Gastrocnemius medialis (tissue), 4 donors: Measurements from ENCODE around the gene STXBP4.

ENCODE experiments used
- POLR2A ChIP-seq, 2 donors: fragments of 450-650 bp; IDR thresholded peaks; one replicate each; pipeline ENCODE4 v1.6.1; 2017; ENCODE audit warnings: antibody characterized with exemption in 2 of 2, mild to moderate bottlenecking in 2 of 2, moderate library complexity in 2 of 2
- TF ChIP-seq, protein P1 (sequence below), 5 experiments: fragments of 450-650 bp in 3 of 5; fragments of 200-600 bp in 2 of 5; sonication (generic) in 2 of 5; IDR thresholded peaks in 4 of 5; conservative IDR thresholded peaks in 1 of 5; 1 replicate in 4 of 5; 2 replicates in 1 of 5; pipeline ENCODE4 v1.5.1; 2016 to 2019; ENCODE audit warnings: antibody characterized with exemption in 5 of 5, mild to moderate bottlenecking in 3 of 5, moderate library complexity in 3 of 5

DNA sequence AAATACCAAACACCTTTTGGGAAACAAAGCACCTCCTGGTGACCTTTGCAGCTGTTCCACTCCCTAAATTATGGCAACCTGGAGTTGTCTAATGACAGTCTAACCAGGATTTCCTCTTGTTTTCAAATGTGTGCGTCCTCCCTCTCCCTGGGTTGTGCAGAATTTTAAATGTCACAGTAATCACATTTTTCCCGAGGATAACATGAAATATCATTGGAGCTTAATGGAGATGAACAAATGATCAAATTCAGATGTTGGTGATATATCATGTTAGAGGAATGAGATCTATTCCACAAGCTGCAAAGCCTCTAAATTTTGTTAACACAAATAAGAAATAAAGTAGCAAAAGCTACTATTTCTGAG is 209.3 kb downstream of the STXBP4 start:
- no peak for TF ChIP-seq POLR2A (IDR thresholded peaks at IDR 0.05)
- TF ChIP-seq, protein P1, sequence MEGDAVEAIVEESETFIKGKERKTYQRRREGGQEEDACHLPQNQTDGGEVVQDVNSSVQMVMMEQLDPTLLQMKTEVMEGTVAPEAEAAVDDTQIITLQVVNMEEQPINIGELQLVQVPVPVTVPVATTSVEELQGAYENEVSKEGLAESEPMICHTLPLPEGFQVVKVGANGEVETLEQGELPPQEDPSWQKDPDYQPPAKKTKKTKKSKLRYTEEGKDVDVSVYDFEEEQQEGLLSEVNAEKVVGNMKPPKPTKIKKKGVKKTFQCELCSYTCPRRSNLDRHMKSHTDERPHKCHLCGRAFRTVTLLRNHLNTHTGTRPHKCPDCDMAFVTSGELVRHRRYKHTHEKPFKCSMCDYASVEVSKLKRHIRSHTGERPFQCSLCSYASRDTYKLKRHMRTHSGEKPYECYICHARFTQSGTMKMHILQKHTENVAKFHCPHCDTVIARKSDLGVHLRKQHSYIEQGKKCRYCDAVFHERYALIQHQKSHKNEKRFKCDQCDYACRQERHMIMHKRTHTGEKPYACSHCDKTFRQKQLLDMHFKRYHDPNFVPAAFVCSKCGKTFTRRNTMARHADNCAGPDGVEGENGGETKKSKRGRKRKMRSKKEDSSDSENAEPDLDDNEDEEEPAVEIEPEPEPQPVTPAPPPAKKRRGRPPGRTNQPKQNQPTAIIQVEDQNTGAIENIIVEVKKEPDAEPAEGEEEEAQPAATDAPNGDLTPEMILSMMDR (IDR thresholded peaks at IDR 0.05 in 4 of 5, conservative IDR thresholded peaks at IDR 0.05 in 1 of 5), result no peak
